ENCODE data around the gene GLRX.
"Not testable (repeated sequence)": the region's sequence is repeated elsewhere in the genome, so short reads cannot be mapped to it uniquely, and the experiment has no call there.

GLRX gene

DNA sequence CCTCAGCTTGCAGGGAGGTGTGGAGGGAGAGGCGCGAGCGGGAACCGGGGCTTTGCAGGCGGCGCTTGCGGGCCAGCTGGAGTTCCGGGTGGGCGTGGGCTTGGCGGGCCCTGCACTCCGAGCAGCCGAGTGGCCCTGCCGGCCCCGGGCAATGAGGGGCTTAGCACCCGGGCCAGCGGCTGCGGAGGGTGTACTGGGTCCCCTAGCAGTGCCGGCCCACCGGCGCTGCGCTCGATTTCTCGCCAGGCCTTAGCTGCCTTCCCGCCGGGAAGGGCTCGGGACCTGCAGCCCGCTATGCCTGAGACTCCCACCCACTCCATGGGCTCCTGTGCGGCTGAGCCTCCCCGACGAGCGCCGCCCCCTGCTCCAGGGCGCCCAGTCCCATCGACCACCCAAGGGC, 28.6 kb upstream of the GLRX start:
- not testable (repeated sequence) for DNase-seq

GRCh38 chr5:95850391-95850894, 27.9 kb upstream of the GLRX start:
- no peak for DNase-seq

- DNase-seq = no peak
Measured at GRCh38 chr5:95848701-95849100, 26.2 kb upstream of the GLRX start.

DNA sequence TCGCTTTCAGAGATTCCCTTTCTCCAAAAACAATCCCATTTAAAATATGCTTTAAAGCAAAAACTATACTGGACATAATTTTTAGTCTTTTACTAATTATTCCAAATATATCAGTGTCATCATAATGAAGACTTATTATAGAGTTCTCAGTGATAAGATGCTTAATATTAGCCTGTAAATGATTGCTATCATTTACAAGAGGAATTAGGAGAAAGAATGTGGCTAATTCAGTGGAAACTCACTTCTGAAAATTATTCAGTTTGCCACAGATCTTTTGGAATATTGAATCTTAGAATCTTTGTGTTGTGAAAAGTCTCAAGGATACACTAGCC, 24.7 kb upstream of the GLRX start:
- no peak for DNase-seq

GRCh38 chr5:95846554-95847260, 24.2 kb upstream of the GLRX start:
- DNase-seq = peak; percentile 74 to 80

GRCh38 chr5:95845391-95845790, 22.9 kb upstream of the GLRX start:
- DNase-seq = no peak

GRCh38 chr5:95843733-95844223, 21.3 kb upstream of the GLRX start:
- peak in 1 of 2 donors; percentile 27 for DNase-seq

DNA sequence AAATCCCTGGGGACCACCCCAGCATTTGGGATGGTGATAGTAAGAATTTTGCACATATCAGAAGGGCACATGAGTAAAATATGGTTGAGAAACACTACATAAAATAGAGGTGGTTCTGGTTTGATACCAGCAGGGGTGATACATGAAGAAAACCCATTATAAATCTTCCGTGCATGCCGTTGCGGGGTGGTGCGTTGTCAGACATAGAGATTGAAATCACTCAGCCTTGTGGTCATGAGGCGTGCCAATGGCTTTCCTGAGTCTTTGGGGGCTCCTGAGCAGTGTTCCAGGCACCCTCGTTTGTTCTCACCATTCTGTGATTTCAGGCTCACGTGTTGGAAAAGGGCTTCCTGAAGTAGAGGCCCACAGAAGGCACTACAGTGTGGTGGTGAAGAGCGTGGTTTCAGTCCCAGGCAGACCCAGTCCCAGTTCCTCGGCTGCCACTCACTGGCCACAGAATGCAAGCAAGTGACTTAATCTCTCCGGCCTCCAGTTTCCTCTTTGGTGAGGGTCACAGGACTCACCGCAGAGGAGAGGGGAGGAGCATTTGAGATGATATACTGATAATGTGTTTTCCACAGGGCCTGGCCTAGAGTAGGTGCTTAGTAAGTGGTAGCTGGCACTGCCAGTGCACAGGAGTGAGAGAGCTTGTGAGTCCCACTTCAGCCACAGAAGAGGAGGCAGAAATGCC, 20.5 kb upstream of the GLRX start:
- DNase-seq = peak; percentile 74 to 75

DNA sequence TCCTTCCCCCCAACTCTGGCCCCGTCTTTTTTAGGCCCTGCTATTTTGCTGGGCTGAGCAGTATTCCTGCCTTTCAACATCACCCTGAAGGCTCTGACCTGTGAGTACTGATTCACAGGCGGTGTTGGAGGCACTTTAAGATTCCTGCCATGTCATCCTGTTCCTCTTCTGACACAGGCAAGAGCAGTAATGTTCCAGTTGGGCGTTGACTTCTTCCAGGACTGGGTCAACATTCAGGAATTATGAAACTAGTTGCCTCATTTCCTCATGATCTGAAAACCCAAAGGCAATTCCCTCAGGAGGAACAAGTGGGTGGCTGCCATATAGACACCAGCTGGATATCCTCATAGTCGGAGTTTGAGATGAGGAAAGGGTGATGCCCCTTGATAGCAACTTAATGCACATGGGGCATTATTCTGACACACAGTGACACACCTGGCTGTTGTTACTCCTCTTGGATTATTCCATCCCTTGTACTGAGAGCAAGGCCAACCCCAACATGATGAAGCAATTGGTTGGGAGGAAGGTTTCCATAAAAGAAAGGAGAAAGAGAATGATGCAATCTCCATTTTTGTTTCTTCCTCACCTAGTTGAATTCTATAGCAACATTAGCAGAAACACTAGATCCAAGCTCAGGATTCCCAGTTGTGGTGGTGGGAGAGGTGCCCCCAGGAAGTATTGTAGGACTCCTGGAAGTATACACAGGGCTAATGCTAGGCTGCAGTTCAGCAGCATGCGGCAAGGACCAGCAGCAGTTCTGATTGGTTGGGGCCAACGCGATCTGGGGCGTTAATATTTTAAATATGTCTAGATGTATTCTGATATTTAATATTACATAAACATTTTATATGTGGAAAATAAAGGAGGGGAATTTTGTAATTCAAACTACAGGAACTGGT, 19.6 kb upstream of the GLRX start:
- no peak for DNase-seq

DNA sequence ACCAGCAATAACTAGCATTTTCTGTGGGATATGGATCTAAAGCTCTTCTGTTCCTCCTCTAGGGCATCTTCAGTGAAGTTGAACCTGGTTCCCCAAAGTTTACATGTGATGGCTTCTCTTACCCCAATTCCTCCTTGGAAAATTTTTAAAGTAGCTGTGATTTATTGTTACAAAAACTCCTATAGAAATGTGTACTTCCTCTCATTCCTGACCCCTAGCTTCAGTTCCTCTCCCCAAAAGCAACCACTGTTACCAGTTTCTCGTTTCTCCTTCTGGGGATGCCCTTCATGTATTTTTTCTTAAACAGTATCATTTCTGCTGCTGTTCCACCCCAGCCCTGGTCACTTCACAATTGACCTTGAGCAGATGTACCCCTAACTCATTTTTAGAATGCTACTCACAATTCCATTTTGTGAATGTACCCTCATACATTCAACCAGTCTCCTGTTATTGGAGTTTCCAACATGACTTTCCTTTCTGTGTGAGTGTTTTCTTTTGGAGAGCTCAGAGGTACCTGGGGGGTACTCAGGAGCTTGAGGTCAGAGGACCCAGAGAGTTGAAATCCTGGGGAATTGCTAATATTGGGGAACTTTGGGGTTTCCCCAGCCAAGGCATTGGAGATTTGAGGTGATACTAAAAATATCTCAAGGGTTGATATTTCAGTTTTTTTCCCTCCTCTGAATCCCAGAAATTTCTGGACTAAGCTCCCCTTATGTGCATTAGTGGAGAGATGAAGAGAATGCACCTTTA, 18.6 kb upstream of the GLRX start:
- DNase-seq = no peak

- DNase-seq = no peak
Measured at GRCh38 chr5:95839658-95840057, 17.1 kb upstream of the GLRX start.

DNA sequence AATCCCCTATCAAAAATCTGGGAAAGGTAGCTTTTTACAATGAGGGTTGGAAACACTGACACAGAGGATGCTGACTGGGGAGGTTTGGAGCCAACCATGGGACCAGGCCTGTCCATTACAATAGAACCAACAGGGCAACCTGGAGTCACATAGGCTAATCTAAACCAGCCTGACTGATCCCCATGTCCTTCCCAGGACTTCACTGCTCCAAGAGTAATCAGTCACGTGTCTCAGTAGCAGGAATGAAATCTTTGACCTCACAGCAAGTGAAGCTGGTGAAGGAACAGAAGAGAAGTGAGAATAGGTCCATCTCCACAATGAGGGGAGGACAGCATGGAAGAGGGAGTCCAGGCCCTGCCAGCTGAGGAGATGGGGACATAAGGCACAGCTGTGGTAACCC, 16.0 kb upstream of the GLRX start:
- no peak for DNase-seq

GRCh38 chr5:95838001-95838520, 15.5 kb upstream of the GLRX start:
- DNase-seq = no peak

DNA sequence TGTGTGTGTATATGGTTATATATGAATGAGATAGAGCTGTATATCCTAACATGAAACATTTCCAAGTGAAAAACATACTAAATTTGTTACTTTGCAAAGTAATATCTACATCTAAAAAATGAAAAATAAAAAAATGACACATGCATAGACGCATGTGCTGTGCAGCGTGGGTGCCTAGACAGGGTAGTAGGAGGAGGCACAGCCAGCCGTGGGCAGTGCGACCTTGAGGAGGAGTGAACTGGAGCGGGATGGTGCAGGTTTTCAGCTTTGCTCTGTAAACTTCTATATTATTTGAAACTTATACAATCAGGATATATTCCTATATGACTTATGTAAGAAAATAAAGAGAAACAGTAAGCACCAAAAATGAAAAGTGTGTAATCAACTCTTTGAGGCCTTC, 15.0 kb upstream of the GLRX start:
- DNase-seq = no peak

DNA sequence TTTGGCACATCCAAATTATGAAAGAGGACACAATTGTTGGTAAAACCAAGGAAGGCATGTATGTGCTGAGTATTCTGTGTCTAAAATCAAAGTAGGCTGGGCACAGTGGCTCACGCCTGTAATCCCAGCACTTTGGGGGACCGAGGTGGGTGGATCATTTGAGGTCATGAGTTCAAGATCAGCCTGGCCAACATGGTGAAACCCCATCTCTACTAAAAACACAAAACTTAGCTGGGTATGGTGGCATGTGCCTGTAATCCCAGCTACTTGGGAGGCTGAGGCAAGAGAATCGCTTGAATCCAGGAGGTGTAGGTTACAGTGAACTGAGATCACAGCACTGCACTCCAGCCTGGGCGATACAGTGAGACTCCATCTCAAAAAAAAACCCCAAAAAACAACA, 14.4 kb upstream of the GLRX start:
- DNase-seq = not testable (repeated sequence)

GRCh38 chr5:95836544-95836943, 14.0 kb upstream of the GLRX start:
- no peak for DNase-seq

GRCh38 chr5:95835682-95836385, 13.3 kb upstream of the GLRX start:
- peak in 1 of 2 donors; percentile 54 for DNase-seq

DNA sequence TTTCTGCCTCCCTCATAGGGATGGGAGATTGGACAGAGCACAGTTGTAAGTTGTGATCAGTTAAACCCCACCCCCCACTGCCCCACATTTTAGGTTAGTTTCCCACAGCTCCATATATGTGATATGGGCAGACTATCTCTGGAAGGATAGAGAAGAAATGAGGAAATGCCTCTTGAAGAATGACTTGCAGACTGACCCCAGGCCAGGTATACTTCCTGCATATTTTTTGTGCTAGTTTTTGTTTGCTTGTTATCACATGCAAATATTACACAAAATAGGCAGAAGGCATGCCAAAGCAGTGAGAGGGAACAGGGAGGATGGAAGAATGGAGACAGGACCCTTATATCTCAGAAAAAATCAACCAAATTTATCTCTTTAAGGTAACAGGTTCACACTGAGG, 10.1 kb upstream of the GLRX start:
- no peak for DNase-seq

GRCh38 chr5:95830226-95830625, 7.7 kb upstream of the GLRX start:
- no peak for DNase-seq

GRCh38 chr5:95827892-95828246, 5.3 kb upstream of the GLRX start:
- no peak for DNase-seq

DNA sequence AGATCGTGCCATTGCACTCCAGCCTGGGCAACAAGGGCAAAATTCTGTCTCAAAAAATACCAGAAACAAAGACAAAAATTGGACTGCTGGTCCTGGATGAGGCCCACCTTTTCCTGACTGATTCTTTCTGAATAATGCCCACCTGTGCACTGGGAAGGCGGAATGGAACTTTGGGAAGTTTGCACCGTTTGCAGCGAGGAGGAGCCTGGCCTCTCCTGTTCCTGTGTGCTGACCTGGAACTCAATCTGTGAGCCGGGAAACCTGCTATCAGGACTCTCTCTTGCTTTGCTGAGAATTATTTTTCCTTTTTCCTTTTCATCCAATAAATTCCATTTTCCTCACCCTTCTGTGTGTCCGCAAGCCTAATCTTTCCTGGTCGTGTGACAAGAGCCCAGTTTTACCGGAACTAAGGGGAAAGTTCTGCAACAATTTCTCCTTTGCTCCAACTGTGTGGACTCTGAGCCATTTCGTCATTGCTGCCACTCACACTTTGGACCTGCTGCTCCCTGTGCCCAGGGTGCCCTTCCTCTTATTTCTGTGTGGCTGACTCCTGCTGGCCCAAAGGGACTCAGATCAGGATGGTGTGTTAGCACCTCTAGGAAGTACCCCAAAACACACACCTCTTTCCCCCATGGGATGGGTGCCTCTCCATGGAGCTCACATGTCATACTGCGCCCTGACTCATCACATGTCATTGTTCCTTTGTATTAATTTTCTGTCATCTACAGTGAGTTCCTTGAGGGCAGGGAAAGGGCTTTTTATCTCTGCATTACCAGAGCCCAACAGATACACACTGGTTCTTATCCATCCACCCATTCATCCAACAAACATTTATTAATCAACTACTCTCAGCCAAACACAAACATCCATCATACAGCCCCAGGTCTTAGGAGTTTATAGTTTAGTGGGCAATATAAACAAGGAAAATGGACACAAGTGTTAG, 4.7 kb upstream of the GLRX start:
- DNase-seq = no peak

All from CD4-positive, alpha-beta T cell treated with Interferon alpha-2 for 1 hour (primary cell).